Neural cell (in vitro differentiated cells): ENCODE results near the gene TRAPPC5. TPM values are rescaled to one million over a fixed set of nuclear protein-coding genes. Genes with fewer than 3 reads are reported as not detected.
"Not testable (repeated sequence)": the region's sequence is repeated elsewhere in the genome, so short reads cannot be mapped to it uniquely, and the experiment has no call there.

Experiments used
- H2AFZ ChIP-seq: fragments of 200-600, 300-800 bp; sonication (generic), shearing (Covaris generic); 2 replicates; pipeline ENCODE4 v1.6.0; 2014; ENCODE audit warnings: low read depth, mild to moderate bottlenecking, antibody characterized with exemption, low read length, moderate library complexity
- H3F3A ChIP-seq: fragments of 200-600 bp; shearing (Covaris generic); 2 replicates; pipeline ENCODE4 v1.6.1; 2016; ENCODE audit warnings: mild to moderate bottlenecking, moderate library complexity, mixed read lengths, antibody characterized with exemption, low read length; ENCODE audit not compliant: insufficient read depth, poor library complexity, severe bottlenecking
- H3K27ac ChIP-seq: fragments of 200-600, 300-800 bp; sonication (generic), shearing (Covaris generic); 2 replicates; pipeline ENCODE4 v1.5.1; 2014; ENCODE audit warnings: mild to moderate bottlenecking, low read length, moderate library complexity
- H3K27me3 ChIP-seq: fragments of 300-800, 200-600 bp; sonication (generic), shearing (Covaris generic); 2 replicates; pipeline ENCODE4 v1.6.0; 2014; ENCODE audit warnings: mild to moderate bottlenecking, low read depth, low read length, moderate library complexity; ENCODE audit not compliant: insufficient read depth
- H3K36me3 ChIP-seq: fragments of 300-800, 200-600 bp; sonication (generic), shearing (Covaris generic); 2 replicates; pipeline ENCODE4 v1.5.1; 2014; ENCODE audit warnings: mild to moderate bottlenecking, antibody characterized with exemption, low read length, moderate library complexity; ENCODE audit not compliant: insufficient read depth
- H3K4me2 ChIP-seq: fragments of 300-800, 200-600 bp; sonication (generic), shearing (Covaris generic); 2 replicates; pipeline ENCODE4 v1.6.0; 2014; ENCODE audit warnings: mild to moderate bottlenecking, low read length
- H3K4me3 ChIP-seq: fragments of 300-800, 200-600 bp; sonication (generic), shearing (Covaris generic); 2 replicates; pipeline ENCODE4 v1.5.1; 2014; ENCODE audit warnings: mild to moderate bottlenecking, low read length, moderate library complexity
- H3K79me2 ChIP-seq: fragments of 200-600 bp; shearing (Covaris generic); replicated peaks from 2 replicates; pipeline ENCODE4 v1.6.0; 2014; ENCODE audit warnings: mild to moderate bottlenecking, low read length, moderate library complexity; ENCODE audit not compliant: insufficient read depth
- H3K9ac ChIP-seq: fragments of 300-800, 200-600 bp; sonication (generic), shearing (Covaris generic); 2 replicates; pipeline ENCODE4 v1.6.1; 2016; ENCODE audit warnings: mild to moderate bottlenecking, low read length, mixed read lengths
- H3K9me2 ChIP-seq: fragments of 200-600 bp; shearing (Covaris generic); 2 replicates; pipeline ENCODE4 v1.6.1; 2016; ENCODE audit warnings: mild to moderate bottlenecking, low read length, mixed read lengths; ENCODE audit not compliant: insufficient read depth
- H3K9me3 ChIP-seq: fragments of 200-600, 300-800 bp; sonication (generic), shearing (Covaris generic); 2 replicates; pipeline ENCODE4 v1.6.1; 2016; ENCODE audit warnings: mild to moderate bottlenecking, mixed run types, low read length, moderate library complexity, mixed read lengths
- H4K20me1 ChIP-seq: fragments of 200-600 bp; shearing (Covaris generic); 2 replicates; pipeline ENCODE4 v1.6.1; 2016; ENCODE audit warnings: mild to moderate bottlenecking, mixed run types; ENCODE audit not compliant: insufficient read depth
- CTCF ChIP-seq: fragments of 450-650 bp; IDR thresholded peaks from 2 replicates; pipeline ENCODE4 v1.5.1; 2014; ENCODE audit warnings: antibody characterized with exemption, mild to moderate bottlenecking, moderate library complexity; ENCODE audit not compliant: poor library complexity, severe bottlenecking
- EP300 ChIP-seq: fragments of 450-650 bp; conservative IDR thresholded peaks from 2 replicates; pipeline ENCODE4 v1.6.1; 2014; ENCODE audit warnings: antibody characterized with exemption, mild to moderate bottlenecking, moderate library complexity; ENCODE audit not compliant: poor library complexity, severe bottlenecking
- EZH2 ChIP-seq: fragments of 200-600, 300-800 bp; shearing (Covaris generic), sonication (generic); IDR thresholded peaks from 2 replicates; pipeline ENCODE4 v1.6.1; 2014; ENCODE audit warnings: antibody characterized with exemption, low read length, borderline replicate concordance, mild to moderate bottlenecking; ENCODE audit not compliant: insufficient read depth, poor library complexity, severe bottlenecking
- MXI1 ChIP-seq: fragments of 450-650 bp; conservative IDR thresholded peaks from 2 replicates; pipeline ENCODE4 v1.6.1; 2014; ENCODE audit warnings: antibody characterized with exemption, mild to moderate bottlenecking; ENCODE audit not compliant: poor library complexity, severe bottlenecking
- POLR2AphosphoS5 ChIP-seq: IDR thresholded peaks from 2 replicates; pipeline ENCODE4 v1.6.1; 2012
- RAD21 ChIP-seq: fragments of 450-650 bp; conservative IDR thresholded peaks from 2 replicates; pipeline ENCODE4 v1.6.1; 2014; ENCODE audit warnings: antibody characterized with exemption, mild to moderate bottlenecking, moderate library complexity
- SMC3 ChIP-seq: fragments of 450-650 bp; conservative IDR thresholded peaks from 2 replicates; pipeline ENCODE4 v1.6.1; 2014; ENCODE audit warnings: antibody characterized with exemption, mild to moderate bottlenecking, moderate library complexity; ENCODE audit not compliant: poor library complexity
- TAF1 ChIP-seq: IDR thresholded peaks from 2 replicates; pipeline ENCODE4 v1.6.1; 2012; ENCODE audit warnings: low read depth
- polyA plus RNA-seq: library from polyadenylated mRNA; depleted of rRNA; stranded (reverse); fragments of >200 nt; gene quantifications from 2 replicates; pipeline ENCODE4 v1.2.3, GENCODE V29; 2014

Gene TRAPPC5
- polyA plus RNA-seq, 1 donor from 2014 or later, result 88.5 TPM

GRCh38 chr19:7642295-7643030 is 38.2 kb upstream of the TRAPPC5 start:
- Histone ChIP-seq H3K9me2 (no peaks in the 10 kb centered on the region), H2AFZ (no peak overlapping the region), H3K4me3 (no peak overlapping the region), H3K9me3 (no peaks in the 10 kb centered on the region), H3K9ac (no peak overlapping the region), H4K20me1 (no peaks in the 10 kb centered on the region), H3K36me3 (no peaks in the 10 kb centered on the region), H3K4me2 (no peak overlapping the region), H3F3A (no peaks in the 10 kb centered on the region), H3K27ac (no peak overlapping the region), H3K79me2 (no peaks in the 10 kb centered on the region), H3K27me3 (peaks cover 5% of the 10 kb centered on the region)
- no peak for TF ChIP-seq TAF1
- TF ChIP-seq RAD21, result no peak
- no peak for TF ChIP-seq EZH2
- TF ChIP-seq MXI1, result no peak
- TF ChIP-seq POLR2AphosphoS5, result no peak

GRCh38 chr19:7643031-7643415 is 37.6 kb upstream of the TRAPPC5 start:
- no peak overlapping the region for H3K4me3 ChIP-seq
- no peak overlapping the region for H2AFZ ChIP-seq
- no peaks in the 10 kb centered on the region for H3K36me3 ChIP-seq
- H3K27me3 ChIP-seq, result no peaks in the 10 kb centered on the region
- no peak overlapping the region for H3K4me2 ChIP-seq
- TF ChIP-seq CTCF, result no peak
- TF ChIP-seq SMC3, result no peak
- no peak for TF ChIP-seq EP300
- no peak for TF ChIP-seq RAD21
- TF ChIP-seq MXI1, result no peak
- no peak for TF ChIP-seq POLR2AphosphoS5
- no peaks in the 10 kb centered on the region for H4K20me1 ChIP-seq
- no peaks in the 10 kb centered on the region for H3K9me3 ChIP-seq
- H3K27ac ChIP-seq, result no peak overlapping the region
- H3F3A ChIP-seq, result no peaks in the 10 kb centered on the region
- H3K9ac ChIP-seq, result no peak overlapping the region
- H3K9me2 ChIP-seq, result no peaks in the 10 kb centered on the region
- H3K79me2 ChIP-seq, result no peaks in the 10 kb centered on the region

GRCh38 chr19:7643629-7644549 is 36.7 kb upstream of the TRAPPC5 start:
- not testable (repeated sequence) for H3K79me2 ChIP-seq, H3K9me2 ChIP-seq, H3K4me3 ChIP-seq, H3K4me2 ChIP-seq, H3K27ac ChIP-seq, H3K9ac ChIP-seq, H3K9me3 ChIP-seq, H3F3A ChIP-seq, H3K36me3 ChIP-seq, H2AFZ ChIP-seq, H4K20me1 ChIP-seq, H3K27me3 ChIP-seq
